DMS53 treated with DMSO at 0.1 percent for 48 hours (cell line): ENCODE measurements around the gene IFT52.
A peak's percentile ranks its signal among the peaks of the same experiment; 100 is the strongest.
"Not testable (repeated sequence)": the region's sequence is repeated elsewhere in the genome, so short reads cannot be mapped to it uniquely, and the experiment has no call there.

Experiments
- DNase-seq: peaks from one replicate; lab custom pipeline; 2025; ENCODE audit not compliant: unreplicated experiment; lab: John Stamatoyannopoulos, UW

Gene IFT52

DNA sequence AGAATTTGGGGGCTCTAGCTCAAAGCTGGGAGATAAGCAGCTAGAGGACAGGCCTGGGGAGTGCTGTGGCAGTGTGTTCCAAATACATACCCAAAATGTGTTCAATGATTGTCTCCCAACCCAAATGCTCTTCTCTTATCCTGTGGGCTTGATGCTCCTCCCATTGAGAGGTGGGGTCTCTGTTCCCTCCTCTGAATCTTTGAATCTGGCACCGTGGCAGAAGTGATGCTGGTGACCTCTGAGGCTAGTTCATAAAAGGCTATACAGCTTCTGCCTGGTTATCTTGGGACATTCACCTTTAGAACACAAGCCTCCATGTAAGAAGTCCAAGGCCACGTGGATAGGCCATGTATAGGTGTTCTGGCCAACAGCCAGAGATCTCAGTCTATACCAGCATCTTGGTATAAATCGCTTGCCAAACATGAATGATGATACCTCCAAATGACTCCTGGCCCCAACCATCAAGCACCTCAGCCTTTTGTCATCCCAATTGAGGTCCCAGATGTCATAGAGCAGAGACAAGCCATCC, 60.3 kb downstream of the IFT52 start:
- no peak for DNase-seq

GRCh38 chr20:43651650-43652184, 61.0 kb downstream of the IFT52 start:
- DNase-seq, result not testable (repeated sequence)

GRCh38 chr20:43653966-43654365, 63.2 kb downstream of the IFT52 start:
- DNase-seq, result no peak

DNA sequence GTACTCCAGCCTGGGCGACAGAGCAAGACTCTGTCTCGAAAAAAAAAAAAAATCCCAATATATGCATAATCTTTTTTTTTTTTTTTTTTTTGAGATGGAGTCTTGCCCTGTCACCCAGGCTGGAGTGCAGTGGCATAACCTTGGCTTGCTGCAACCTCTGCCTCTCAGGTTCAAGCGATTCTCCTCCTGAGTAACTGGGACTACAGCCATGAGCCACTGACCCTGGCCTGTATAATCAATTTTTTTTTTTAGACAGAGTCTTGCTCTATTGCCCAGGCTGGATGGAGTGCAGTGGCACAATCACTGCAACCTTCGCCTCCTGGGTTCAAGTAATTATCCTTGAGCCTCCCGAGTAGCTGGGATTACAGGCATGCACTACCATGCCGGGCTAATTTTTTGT, 64.4 kb downstream of the IFT52 start:
- not testable (repeated sequence) for DNase-seq

GRCh38 chr20:43655937-43656336, 65.2 kb downstream of the IFT52 start:
- no peak for DNase-seq

DNA sequence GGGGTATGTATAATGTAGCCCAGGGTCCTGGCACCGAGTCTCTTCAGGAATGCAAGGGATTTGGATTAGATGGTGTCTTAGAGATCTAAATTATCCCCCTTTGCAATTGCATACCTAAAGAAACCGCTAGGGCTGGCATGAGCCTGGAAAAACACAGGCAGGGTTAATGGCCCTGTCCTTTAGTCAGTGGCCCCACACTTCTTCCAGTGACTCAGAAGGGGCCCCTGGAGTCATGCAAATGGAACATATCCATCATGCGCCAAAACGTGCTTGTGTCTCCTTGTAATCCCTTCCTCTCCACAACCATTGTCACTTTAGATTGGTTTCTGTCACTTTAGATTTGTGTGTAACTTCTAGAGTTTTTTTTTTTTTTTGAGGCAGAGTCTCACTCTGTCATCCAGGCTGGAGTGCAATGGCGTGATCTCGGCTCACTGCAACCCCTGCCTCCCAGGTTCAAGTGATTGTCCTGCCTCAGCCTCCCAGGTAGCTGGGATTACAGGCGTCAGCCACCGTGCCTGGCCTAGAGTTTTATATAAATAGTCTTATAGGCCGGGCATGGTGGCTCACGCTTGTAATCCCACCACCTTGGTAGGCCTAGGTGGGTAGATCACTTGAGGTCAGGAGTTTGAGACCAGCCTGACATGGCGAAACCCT, 67.5 kb downstream of the IFT52 start:
- DNase-seq, result peak; percentile 29

GRCh38 chr20:43658723-43659419, 68.1 kb downstream of the IFT52 start:
- no peak for DNase-seq

DNA sequence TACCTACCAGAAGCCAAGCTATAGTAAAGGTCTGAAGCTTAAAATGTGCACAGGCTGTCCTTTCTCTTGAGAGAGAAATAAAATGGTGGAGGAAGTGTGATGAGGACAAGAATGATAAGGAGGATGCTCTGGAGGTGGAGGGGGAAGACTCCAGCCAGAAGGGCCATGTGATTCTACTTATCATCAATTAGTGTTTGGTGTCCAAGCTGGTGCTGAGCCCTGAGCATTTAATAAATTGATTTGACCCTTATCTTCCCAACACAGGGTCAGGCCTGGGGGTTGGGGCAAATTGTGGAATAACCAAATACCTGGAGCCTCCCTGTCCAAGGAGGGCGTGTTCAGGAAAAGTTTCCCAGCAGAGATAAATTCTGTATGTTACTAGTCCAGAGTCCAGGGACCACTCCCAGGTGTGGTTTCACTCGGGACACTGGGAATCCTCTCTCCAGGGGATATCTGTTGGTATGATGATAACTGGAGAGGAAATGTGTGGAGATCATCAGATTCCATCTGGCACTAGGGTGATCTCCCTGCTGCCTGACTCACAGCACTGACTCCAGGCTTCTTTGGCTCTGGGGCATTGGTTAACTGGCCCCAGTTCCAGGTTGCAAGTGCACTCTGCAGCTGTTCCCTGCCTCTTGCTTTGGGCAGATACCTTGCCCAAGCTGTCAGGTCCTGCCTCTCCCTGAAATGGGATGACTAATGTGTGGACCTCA, 72.4 kb downstream of the IFT52 start:
- no peak for DNase-seq

- no peak for DNase-seq
Measured at GRCh38 chr20:43665466-43666176, 74.9 kb downstream of the IFT52 start.

DNA sequence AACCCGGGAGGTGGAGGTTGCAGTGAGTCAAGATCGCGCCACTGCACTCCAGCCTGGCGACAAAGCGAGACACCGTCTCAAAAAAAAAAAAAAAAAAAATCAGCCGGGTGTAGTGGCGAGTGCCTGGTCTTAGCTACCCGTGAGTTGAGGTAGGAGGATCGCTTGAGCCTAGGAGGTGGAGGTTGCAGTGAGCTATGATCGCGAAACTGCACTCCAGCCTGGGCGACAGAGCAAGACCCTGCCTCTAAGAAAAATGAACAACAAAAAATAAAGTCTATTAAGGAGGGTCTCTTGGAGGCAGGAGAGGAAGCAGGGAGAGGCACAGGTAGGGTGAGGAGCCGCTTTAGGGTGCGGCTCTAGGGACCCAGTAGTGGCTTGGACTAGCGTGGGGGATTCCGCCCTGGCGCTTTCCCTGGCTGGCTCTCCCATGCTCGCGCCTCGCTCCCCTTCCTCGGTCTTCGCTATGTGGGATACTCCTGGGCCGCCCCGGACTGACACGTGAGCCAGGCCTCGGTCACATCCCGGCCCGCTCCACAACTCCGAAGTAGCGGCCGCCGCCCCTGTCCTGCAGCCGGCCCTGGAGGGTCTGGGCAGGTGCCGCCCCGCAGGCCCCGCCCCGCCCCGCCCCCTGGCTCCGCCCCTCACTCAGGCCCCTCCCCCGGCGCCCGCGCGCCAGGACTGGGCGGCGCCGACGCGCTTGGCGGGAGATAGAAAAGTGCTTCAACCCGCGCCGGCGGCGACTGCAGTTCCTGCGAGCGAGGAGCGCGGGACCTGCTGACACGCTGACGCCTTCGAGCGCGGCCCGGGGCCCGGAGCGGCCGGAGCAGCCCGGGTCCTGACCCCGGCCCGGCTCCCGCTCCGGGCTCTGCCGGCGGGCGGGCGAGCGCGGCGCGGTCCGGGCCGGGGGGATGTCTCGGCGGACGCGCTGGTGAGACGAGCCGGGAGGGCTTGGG, 75.9 kb downstream of the IFT52 start, which contains the start of gene MYBL2:
Gene MYBL2, plus strand, starts transcription at position 739 of the 953 bp plus-strand sequence. Its CDS starts 170 bp downstream, at position 909.
- DNase-seq, result peak; percentile 53

- no peak for DNase-seq
Measured at GRCh38 chr20:43667341-43668132, 76.8 kb downstream of the IFT52 start.

- no peak for DNase-seq
Measured at GRCh38 chr20:43669332-43669731, 78.6 kb downstream of the IFT52 start.

DNA sequence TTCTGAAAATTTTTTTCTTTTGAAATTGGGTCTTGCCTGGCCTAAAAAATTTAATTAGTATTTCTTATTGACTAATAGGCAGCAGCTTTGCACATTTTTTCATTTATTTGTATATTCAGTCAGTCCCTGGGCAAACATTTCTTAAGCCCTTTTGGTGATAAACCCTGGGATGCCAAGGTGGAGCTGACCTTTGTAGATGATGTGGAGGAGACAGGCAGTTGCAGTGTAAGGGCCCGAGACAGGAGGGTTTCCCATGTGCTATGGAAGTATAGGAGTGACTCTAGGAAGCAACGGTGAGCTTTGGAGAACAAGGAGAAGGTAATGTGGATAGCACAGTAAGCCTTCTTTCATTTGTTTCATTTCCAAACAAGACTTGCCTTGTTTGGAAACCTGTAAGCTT, 79.7 kb downstream of the IFT52 start:
- no peak for DNase-seq

- no peak for DNase-seq
Measured at GRCh38 chr20:43676368-43676767, 85.6 kb downstream of the IFT52 start.

- DNase-seq, result no peak
Measured at GRCh38 chr20:43680981-43681380, 90.2 kb downstream of the IFT52 start.

DNA sequence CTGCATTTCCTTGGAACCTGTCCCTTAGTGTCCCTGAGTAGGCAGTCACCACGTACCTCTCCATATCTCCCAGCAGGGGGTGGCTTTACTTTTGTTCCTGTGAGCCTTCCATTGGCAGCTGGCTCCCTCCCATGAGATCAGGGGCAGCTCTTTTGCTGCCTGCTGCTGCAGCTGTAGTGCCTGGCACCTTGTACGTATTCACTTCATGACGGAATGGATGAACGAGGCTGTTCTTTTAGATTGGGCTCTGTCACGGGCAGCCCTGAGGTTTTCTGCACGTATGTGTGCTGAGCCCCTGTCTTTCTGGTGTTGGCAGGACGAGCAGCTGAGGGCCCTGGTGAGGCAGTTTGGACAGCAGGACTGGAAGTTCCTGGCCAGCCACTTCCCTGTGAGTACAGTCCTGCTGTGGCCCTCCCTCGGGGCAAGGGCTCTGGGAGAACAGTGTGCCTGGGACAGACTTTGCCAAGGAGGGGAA, 90.8 kb downstream of the IFT52 start:
- DNase-seq, result no peak

DNA sequence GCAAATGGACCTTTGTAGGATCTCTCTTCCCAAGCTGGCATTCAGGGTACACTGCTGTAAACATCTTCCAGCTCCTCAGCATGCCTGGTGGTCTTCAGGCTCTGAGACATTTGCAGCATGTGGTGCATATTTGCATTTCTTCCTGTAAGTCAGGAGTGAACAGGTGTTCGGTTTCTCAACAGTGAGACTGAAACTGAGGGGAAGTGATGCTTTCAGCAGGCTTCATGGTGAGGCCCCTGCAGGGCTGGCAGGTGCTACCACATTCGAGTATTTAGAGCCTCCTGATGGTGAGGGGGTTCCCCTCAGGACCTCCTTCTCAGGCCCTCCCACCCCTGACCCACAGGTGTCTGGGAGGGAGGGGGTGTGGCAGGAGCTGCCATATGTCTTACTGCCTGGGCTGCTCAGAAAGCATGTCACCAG, 91.3 kb downstream of the IFT52 start:
- no peak for DNase-seq

- no peak for DNase-seq
Measured at GRCh38 chr20:43682446-43682845, 91.7 kb downstream of the IFT52 start.

DNA sequence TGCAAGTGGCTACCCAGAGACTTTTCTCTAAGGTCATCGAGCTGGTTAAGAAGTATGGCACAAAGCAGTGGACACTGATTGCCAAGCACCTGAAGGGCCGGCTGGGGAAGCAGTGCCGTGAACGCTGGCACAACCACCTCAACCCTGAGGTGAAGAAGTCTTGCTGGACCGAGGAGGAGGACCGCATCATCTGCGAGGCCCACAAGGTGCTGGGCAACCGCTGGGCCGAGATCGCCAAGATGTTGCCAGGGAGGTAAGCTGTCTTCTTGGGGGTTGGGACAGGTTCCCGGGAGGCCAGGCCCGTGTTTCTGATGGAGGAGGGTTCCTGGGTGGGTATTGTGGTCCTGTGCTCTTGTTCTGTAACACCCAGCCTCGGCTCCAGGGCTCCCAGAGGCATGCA, 96.1 kb downstream of the IFT52 start:
- DNase-seq, result no peak
